HCT116 (cell line): ENCODE results near the gene FAM156B. TPM values are rescaled to one million over a fixed set of nuclear protein-coding genes. Genes with fewer than 3 reads are reported as not detected.
"Not testable (repeated sequence)": the region's sequence is repeated elsewhere in the genome, so short reads cannot be mapped to it uniquely, and the experiment has no call there.

Experiments
- ATAC-seq: fragments of 200-7000 bp; cut with Tn5 transposase; 2 replicates; pipeline ENCODE4 v1.9.1; 2020; ENCODE audit warnings: mild to moderate bottlenecking, moderate library complexity
- BruUV-seq: library from RNA; stranded (reverse); fragments of 400-500 nt; replicated peaks from 2 replicates; lab custom pipeline; 2021; lab: Mats Ljungman, UMichigan
- CTCF ChIA-PET: fragments of 300-600 bp; sonication (Branson Sonifier 250); formaldehyde crosslinking; loops from one replicate; lab custom pipeline; 2021; ENCODE audit warnings: antibody characterized with exemption; lab: Charles Lee
- POLR2A ChIA-PET: fragments of 300-600, 350-600 bp; sonication (Branson Sonifier 250); formaldehyde crosslinking; loops from one replicate; lab custom pipeline; 2021; ENCODE audit warnings: antibody characterized with exemption; lab: Charles Lee
- RAD21 ChIA-PET, 2 experiments: fragments of 300-600 bp; sonication (Branson Sonifier 250); formaldehyde crosslinking; loops; one replicate each; lab custom pipeline; 2023; ENCODE audit warnings: low total read pairs in 2 of 2; ENCODE audit not compliant: uncharacterized antibody in 2 of 2, unreplicated experiment in 2 of 2, low non-redundant PET in 1 of 2; lab: Charles Lee
- DNase-seq: peaks from one replicate; pipeline ENCODE4 v3.0.0-alpha.2; 2010; ENCODE audit warnings: low read depth, low spot score
- H2AFZ ChIP-seq: fragments of 200-600 bp; shearing (Covaris generic), sonication (generic); 2 replicates; pipeline ENCODE4 v1.6.1; 2017; ENCODE audit warnings: low read depth, mixed run types, mixed read lengths, antibody characterized with exemption, low read length; ENCODE audit not compliant: poor library complexity, severe bottlenecking
- H3K27ac ChIP-seq: 2 replicates; pipeline ENCODE4 v1.5.1; 2012; ENCODE audit warnings: low read depth, low read length
- H3K27me3 ChIP-seq: fragments of 200-600 bp; sonication (generic); 2 replicates; pipeline ENCODE4 v1.6.1; 2016; ENCODE audit warnings: mixed run types, low read length, mixed read lengths; ENCODE audit not compliant: insufficient read depth
- H3K36me3 ChIP-seq, 2 experiments: fragments of 200-500 bp in 1 of 2; fragments of 200-600 bp in 1 of 2; sonication (Bioruptor generic) in 1 of 2; sonication (generic) in 1 of 2; 2 replicates each; pipeline versions ENCODE4 v1.5.1 to v1.6.1; 2014 to 2016; ENCODE audit warnings: low read length in 2 of 2, inconsistent platforms in 1 of 2, mixed read lengths in 1 of 2, mixed run types in 1 of 2; ENCODE audit not compliant: insufficient read depth in 2 of 2, control insufficient read depth in 1 of 2
- H3K4me1 ChIP-seq, 2 experiments: fragments of 200-600 bp in 1 of 2; sonication (generic) in 1 of 2; 2 replicates each; pipeline versions ENCODE4 v1.5.1 to v1.6.1; 2012 to 2017; ENCODE audit warnings: low read length in 2 of 2, inconsistent platforms in 1 of 2, mild to moderate bottlenecking in 1 of 2, mixed read lengths in 1 of 2, mixed run types in 1 of 2, moderate library complexity in 1 of 2; ENCODE audit not compliant: insufficient read depth in 2 of 2, control insufficient read depth in 1 of 2
- H3K4me2 ChIP-seq: fragments of 200-600 bp; sonication (generic); 2 replicates; pipeline ENCODE4 v1.6.1; 2017; ENCODE audit warnings: mixed run types, low read length, mixed read lengths
- H3K4me3 ChIP-seq, 2 experiments: fragments of 200-600 bp in 1 of 2; sonication (generic) in 1 of 2; replicated peaks in 1 of 2; 2 replicates each; pipeline ENCODE4 v1.5.1; 2011 to 2016; ENCODE audit warnings: low read length in 2 of 2, control low read depth in 1 of 2, low read depth in 1 of 2, mild to moderate bottlenecking in 1 of 2, mixed read lengths in 1 of 2, mixed run types in 1 of 2
- H3K79me2 ChIP-seq: fragments of 200-600 bp; sonication (generic); 2 replicates; pipeline ENCODE4 v1.6.1; 2017; ENCODE audit warnings: mild to moderate bottlenecking, mixed run types, low read length, moderate library complexity, mixed read lengths; ENCODE audit not compliant: insufficient read depth
- H3K9ac ChIP-seq: fragments of 200-600 bp; sonication (generic); 2 replicates; pipeline ENCODE4 v1.6.1; 2016; ENCODE audit warnings: low read length, mixed read lengths
- H3K9me2 ChIP-seq: fragments of 200-600 bp; sonication (generic), shearing (Covaris generic); 2 replicates; pipeline ENCODE4 v1.6.1; 2017; ENCODE audit warnings: mixed run types, mild to moderate bottlenecking, moderate library complexity; ENCODE audit not compliant: insufficient read depth
- H3K9me3 ChIP-seq, 2 experiments: fragments of 200-500 bp in 1 of 2; fragments of 200-600 bp in 1 of 2; sonication (Bioruptor generic) in 1 of 2; sonication (generic) in 1 of 2; 2 replicates each; pipeline ENCODE4 v1.6.1; 2014 to 2017; ENCODE audit warnings: low read length in 2 of 2, mixed read lengths in 2 of 2, inconsistent platforms in 1 of 2, low read depth in 1 of 2, mild to moderate bottlenecking in 1 of 2, mixed run types in 1 of 2, moderate library complexity in 1 of 2; ENCODE audit not compliant: control insufficient read depth in 1 of 2, insufficient read depth in 1 of 2
- H4K20me1 ChIP-seq: fragments of 200-600 bp; sonication (generic), shearing (Covaris generic); 2 replicates; pipeline ENCODE4 v1.6.1; 2017; ENCODE audit warnings: mixed run types, mild to moderate bottlenecking, moderate library complexity; ENCODE audit not compliant: insufficient read depth
- intact Hi-C: fragments of 100-400 bp; cut with micrococcal nuclease; formaldehyde crosslinking; loops from 2 replicates; pipeline ENCODE4 v1.10.0; 2022
- total RNA-seq: library from RNA; stranded (reverse); gene quantifications from one replicate; pipeline ENCODE4 v1.2.1, GENCODE V29; 2021; ENCODE audit not compliant: unreplicated experiment

Gene FAM156B
- total RNA-seq, 1 experiment from 2014 or later: 13.5 TPM

- H3K9me2 ChIP-seq, H3K36me3 ChIP-seq, H3K27me3 ChIP-seq, H3K9ac ChIP-seq, H3K4me2 ChIP-seq, CTCF ChIA-PET, H2AFZ ChIP-seq, H3K27ac ChIP-seq, DNase-seq, H3K4me1 ChIP-seq, BruUV-seq, H3K4me3 ChIP-seq, POLR2A ChIA-PET, H4K20me1 ChIP-seq, ATAC-seq, RAD21 ChIA-PET, H3K79me2 ChIP-seq, intact Hi-C loops, H3K9me3 ChIP-seq: not testable (repeated sequence)
Measured at GRCh38 chrX:52945838-52946494, 48.8 kb downstream of the FAM156B start.

GRCh38 chrX:52947501-52947900 is 50.4 kb downstream of the FAM156B start:
- intact Hi-C loops, H3K4me2 ChIP-seq, H4K20me1 ChIP-seq, H3K79me2 ChIP-seq, DNase-seq, H2AFZ ChIP-seq, H3K4me3 ChIP-seq, H3K36me3 ChIP-seq, CTCF ChIA-PET, BruUV-seq, POLR2A ChIA-PET, RAD21 ChIA-PET, H3K9me2 ChIP-seq, H3K27ac ChIP-seq, H3K9ac ChIP-seq, H3K4me1 ChIP-seq, ATAC-seq, H3K9me3 ChIP-seq, H3K27me3 ChIP-seq: not testable (repeated sequence)

GRCh38 chrX:52948265-52948664 is 51.1 kb downstream of the FAM156B start:
- H3K27ac ChIP-seq, H3K4me2 ChIP-seq, H3K36me3 ChIP-seq, H3K9ac ChIP-seq, POLR2A ChIA-PET, ATAC-seq, intact Hi-C loops, H4K20me1 ChIP-seq, H2AFZ ChIP-seq, H3K79me2 ChIP-seq, H3K4me3 ChIP-seq, DNase-seq, H3K4me1 ChIP-seq, H3K27me3 ChIP-seq, H3K9me2 ChIP-seq, H3K9me3 ChIP-seq, BruUV-seq, RAD21 ChIA-PET, CTCF ChIA-PET: not testable (repeated sequence)

- ATAC-seq, H4K20me1 ChIP-seq, CTCF ChIA-PET, H3K9me2 ChIP-seq, H3K4me3 ChIP-seq, H3K27me3 ChIP-seq, H3K9me3 ChIP-seq, H3K4me1 ChIP-seq, H2AFZ ChIP-seq, H3K79me2 ChIP-seq, POLR2A ChIA-PET, H3K36me3 ChIP-seq, intact Hi-C loops, DNase-seq, BruUV-seq, H3K4me2 ChIP-seq, RAD21 ChIA-PET, H3K9ac ChIP-seq, H3K27ac ChIP-seq: not testable (repeated sequence)
Measured at GRCh38 chrX:52949325-52949724, 52.2 kb downstream of the FAM156B start.
